ENCODE results near the gene PPT2.

The PPT2 gene

GRCh38 chr6:32153564-32154513 lies at the start of gene PPT2:
PPT2 (plus strand) TSS chr6:32154141; CDS start chr6:32154595, 454 bp downstream.
- DNase-seq (ENCODE audit: low read depth): peak; percentile 50

- DNase-seq (ENCODE audit: low read depth): no peak
Observed at GRCh38 chr6:32105433-32105832, 48.5 kb upstream of the PPT2 start.

- no peak for DNase-seq (ENCODE audit: low read depth)
Observed at GRCh38 chr6:32107406-32107805, 46.5 kb upstream of the PPT2 start.

GRCh38 chr6:32108094-32108627 lies 45.8 kb upstream of the PPT2 start:
- no peak for DNase-seq (ENCODE audit: low read depth)

GRCh38 chr6:32108727-32109113 lies 45.2 kb upstream of the PPT2 start:
- no peak for DNase-seq (ENCODE audit: low read depth)

GRCh38 chr6:32109114-32109764 lies 44.7 kb upstream of the PPT2 start, which contains the start of gene TNXB:
TNXB (minus strand) TSS chr6:32109338; CDS start chr6:32098198, 11,140 bp downstream.
- DNase-seq (ENCODE audit: low read depth): no peak

GRCh38 chr6:32109765-32110160 lies 44.2 kb upstream of the PPT2 start:
- no peak for DNase-seq (ENCODE audit: low read depth)

GRCh38 chr6:32110632-32111031 lies 43.3 kb upstream of the PPT2 start:
- no peak for DNase-seq (ENCODE audit: low read depth)

- no peak for DNase-seq (ENCODE audit: low read depth)
Observed at GRCh38 chr6:32111424-32112066, 42.4 kb upstream of the PPT2 start.

- DNase-seq (ENCODE audit: low read depth): no peak
Observed at GRCh38 chr6:32112431-32112980, 41.4 kb upstream of the PPT2 start.

- DNase-seq (ENCODE audit: low read depth): no peak
Observed at GRCh38 chr6:32113386-32114352, 40.3 kb upstream of the PPT2 start.

- no peak for DNase-seq (ENCODE audit: low read depth)
Observed at GRCh38 chr6:32114796-32115195, 39.1 kb upstream of the PPT2 start.

- DNase-seq (ENCODE audit: low read depth): no peak
Observed at GRCh38 chr6:32115623-32116022, 38.3 kb upstream of the PPT2 start.

GRCh38 chr6:32116674-32117073 lies 37.3 kb upstream of the PPT2 start:
- no peak for DNase-seq (ENCODE audit: low read depth)

GRCh38 chr6:32117461-32117860 lies 36.5 kb upstream of the PPT2 start:
- DNase-seq (ENCODE audit: low read depth): no peak

GRCh38 chr6:32118782-32119628 lies 34.9 kb upstream of the PPT2 start:
- DNase-seq (ENCODE audit: low read depth): peak; percentile 53

- DNase-seq (ENCODE audit: low read depth): no peak
Observed at GRCh38 chr6:32120573-32121059, 33.3 kb upstream of the PPT2 start.

GRCh38 chr6:32123681-32124080 lies 30.3 kb upstream of the PPT2 start:
- DNase-seq (ENCODE audit: low read depth): no peak

GRCh38 chr6:32126880-32127279 lies 27.1 kb upstream of the PPT2 start:
- DNase-seq (ENCODE audit: low read depth): no peak

- no peak for DNase-seq (ENCODE audit: low read depth)
Observed at GRCh38 chr6:32127409-32127716, 26.6 kb upstream of the PPT2 start.

Measured in activated T-helper 9 cell treated with anti-CD3 and anti-CD28 coated beads, Interleukin-2, amount 50 U/mL, for 16 hours (primary cell).